CD4-positive, CD25-positive, alpha-beta regulatory T cell (primary cell): ENCODE measurements around the gene DNAJC27. TPM values are rescaled to one million over a fixed set of nuclear protein-coding genes. Genes with fewer than 3 reads are reported as not detected.

ENCODE experiments used
- ATAC-seq, 2 donors: fragments of 150-1000 bp; cut with Tn5 transposase; one replicate each; pipeline ENCODE4 v1.10.0; 2021; ENCODE audit warnings: low read depth in 2 of 2, moderate number of reproducible peaks in 2 of 2, moderate library complexity in 1 of 2
- DNase-seq, 3 donors: peaks; one replicate each; pipeline versions ENCODE4 v3.0.0 to v3.0.0-alpha.2; 2012 to 2022; ENCODE audit warnings: mixed read lengths in 1 of 3
- H3K27ac ChIP-seq: one replicate; pipeline ENCODE4 v1.7.0; 2013; ENCODE audit warnings: mild to moderate bottlenecking, low read length; ENCODE audit not compliant: insufficient read depth, poor library complexity, severe bottlenecking
- H3K27me3 ChIP-seq: one replicate; pipeline ENCODE4 v1.7.0; 2013; ENCODE audit warnings: low read length; ENCODE audit not compliant: control insufficient read depth, insufficient read depth
- H3K36me3 ChIP-seq: one replicate; pipeline ENCODE4 v1.7.0; 2013; ENCODE audit warnings: mild to moderate bottlenecking, low read length, moderate library complexity; ENCODE audit not compliant: control insufficient read depth, insufficient read depth
- H3K4me1 ChIP-seq: 2 replicates; pipeline ENCODE4 v1.7.0; 2013; ENCODE audit warnings: mild to moderate bottlenecking, low read length; ENCODE audit not compliant: insufficient read depth, control insufficient read depth, poor library complexity, severe bottlenecking
- H3K4me3 ChIP-seq: one replicate; pipeline ENCODE4 v1.7.0; 2013; ENCODE audit warnings: low read depth, mild to moderate bottlenecking, low read length, moderate library complexity
- H3K9me3 ChIP-seq, 2 experiments: 1 replicate in 1 of 2; 2 replicates in 1 of 2; pipeline ENCODE4 v1.7.0; 2013; ENCODE audit warnings: low read length in 2 of 2, mild to moderate bottlenecking in 1 of 2, moderate library complexity in 1 of 2; ENCODE audit not compliant: control insufficient read depth in 2 of 2
- H3K27ac Mint-ChIP-seq, 3 donors: one replicate each; pipeline ENCODE4 v1.8.0; 2020 to 2022; ENCODE audit warnings: mild to moderate bottlenecking in 3 of 3, mixed read lengths in 3 of 3, moderate library complexity in 2 of 3
- H3K27me3 Mint-ChIP-seq: one replicate; pipeline ENCODE4 v1.8.0; 2022; ENCODE audit warnings: mild to moderate bottlenecking, mixed read lengths
- H3K36me3 Mint-ChIP-seq: one replicate; pipeline ENCODE4 v1.8.0; 2020; ENCODE audit warnings: mixed read lengths
- H3K4me1 Mint-ChIP-seq, 4 donors: one replicate each; pipeline ENCODE4 v1.8.0; 2020 to 2022; ENCODE audit warnings: mixed read lengths in 4 of 4, mild to moderate bottlenecking in 1 of 4
- H3K4me3 Mint-ChIP-seq, 4 donors: one replicate each; pipeline ENCODE4 v1.8.0; 2020 to 2022; ENCODE audit warnings: mild to moderate bottlenecking in 4 of 4, mixed read lengths in 4 of 4, moderate library complexity in 3 of 4
- H3K9me3 Mint-ChIP-seq, 7 donors: one replicate each; pipeline ENCODE4 v1.8.0; 2020 to 2022; ENCODE audit warnings: mixed read lengths in 7 of 7, mild to moderate bottlenecking in 3 of 7, moderate library complexity in 2 of 7
- polyA plus RNA-seq, 4 donors: library from polyadenylated mRNA; unstranded; fragments of 300-500 nt; fragmentation: Illumina TruSeq; gene quantifications; one replicate each; pipeline ENCODE4 v1.2.3, GENCODE V29; 2021
- total RNA-seq: library from RNA; stranded (reverse); gene quantifications from one replicate; pipeline ENCODE4 v1.2.3, GENCODE V29; 2022

Gene DNAJC27
- total and polyA plus RNA-seq, 5 donors from 2014 or later = 2.7 to 14.6 (median 5.6) TPM

- H3K4me1 ChIP-seq = peaks cover 36% of the 10 kb centered on the region
- no peak overlapping the region for H3K4me3 ChIP-seq
- no peak for DNase-seq
- H3K27me3 ChIP-seq = no peaks in the 10 kb centered on the region
- peak overlapping the region in 2 of 4 donors; percentile 38 to 44 for H3K4me3 Mint-ChIP-seq
- H3K27me3 Mint-ChIP-seq = no peaks in the 10 kb centered on the region
- peaks cover 0 to 1% (median 0%) of the 10 kb centered on the region in 7 donors for H3K9me3 Mint-ChIP-seq
- H3K27ac Mint-ChIP-seq = peak overlapping the region; percentile 26 to 65 (median 54)
- no peaks in the 10 kb centered on the region for H3K36me3 ChIP-seq
- no peak for ATAC-seq
- no peaks in the 10 kb centered on the region for H3K9me3 ChIP-seq
- peaks cover 5 to 58% (median 31%) of the 10 kb centered on the region in 4 donors for H3K4me1 Mint-ChIP-seq
- no peak overlapping the region for H3K27ac ChIP-seq
- H3K36me3 Mint-ChIP-seq = peaks cover 11% of the 10 kb centered on the region
Observed at GRCh38 chr2:24914713-24915112, 57.0 kb downstream of the DNAJC27 start.

GRCh38 chr2:24913911-24914310 is 57.8 kb downstream of the DNAJC27 start:
- Histone ChIP-seq H3K4me1 (peaks cover 28% of the 10 kb centered on the region), H3K27ac (no peak overlapping the region), H3K27me3 (no peaks in the 10 kb centered on the region), H3K9me3 (no peaks in the 10 kb centered on the region), H3K4me3 (no peak overlapping the region), H3K36me3 (no peaks in the 10 kb centered on the region)
- Mint-ChIP-seq H3K4me3 (no peak overlapping the region), H3K27ac (peak overlapping the region in 1 of 3 donors; percentile 74), H3K4me1 (peaks cover 5 to 61% (median 28%) of the 10 kb centered on the region in 4 donors), H3K9me3 (peaks cover 0 to 2% (median 0%) of the 10 kb centered on the region in 7 donors), H3K27me3 (no peaks in the 10 kb centered on the region), H3K36me3 (peaks cover 15% of the 10 kb centered on the region)
- no peak for DNase-seq
- no peak for ATAC-seq

- no peak for DNase-seq
- H3K4me1 Mint-ChIP-seq = peaks cover 5 to 58% (median 25%) of the 10 kb centered on the region in 4 donors
Observed at GRCh38 chr2:24912986-24913385, 58.8 kb downstream of the DNAJC27 start.

GRCh38 chr2:24912523-24912922 is 59.2 kb downstream of the DNAJC27 start:
- Histone ChIP-seq H3K4me3 (no peak overlapping the region), H3K4me1 (peaks cover 14% of the 10 kb centered on the region), H3K27me3 (no peaks in the 10 kb centered on the region), H3K27ac (no peak overlapping the region), H3K9me3 (no peaks in the 10 kb centered on the region), H3K36me3 (no peaks in the 10 kb centered on the region)
- H3K4me1 Mint-ChIP-seq = peaks cover 2 to 53% (median 21%) of the 10 kb centered on the region in 4 donors
- H3K36me3 Mint-ChIP-seq = peaks cover 19% of the 10 kb centered on the region
- ATAC-seq (no peak), DNase-seq (no peak)
- H3K27ac Mint-ChIP-seq = peak overlapping the region in 1 of 3 donors; percentile 43
- peak overlapping the region in 1 of 4 donors; percentile 33 for H3K4me3 Mint-ChIP-seq
- H3K9me3 Mint-ChIP-seq = peaks cover 0 to 2% (median 0%) of the 10 kb centered on the region in 7 donors
- no peaks in the 10 kb centered on the region for H3K27me3 Mint-ChIP-seq

More at GRCh38 chr2:24912986-24913385, 58.8 kb downstream of the DNAJC27 start:
- H3K36me3 ChIP-seq = no peaks in the 10 kb centered on the region
- H3K27me3 Mint-ChIP-seq = no peaks in the 10 kb centered on the region
- H3K27ac Mint-ChIP-seq = peak overlapping the region in 2 of 3 donors; percentile 43 to 86
- H3K9me3 Mint-ChIP-seq = peaks cover 0 to 2% (median 0%) of the 10 kb centered on the region in 7 donors
- H3K4me3 Mint-ChIP-seq = peak overlapping the region in 2 of 4 donors; percentile 33 to 61
- H3K27me3 ChIP-seq = no peaks in the 10 kb centered on the region
- no peak overlapping the region for H3K4me3 ChIP-seq
- peaks cover 19% of the 10 kb centered on the region for H3K4me1 ChIP-seq
- no peak for ATAC-seq
- peaks cover 19% of the 10 kb centered on the region for H3K36me3 Mint-ChIP-seq
- H3K27ac ChIP-seq = no peak overlapping the region
- no peaks in the 10 kb centered on the region for H3K9me3 ChIP-seq

- ATAC-seq = no peak
Observed at GRCh38 chr2:24910245-24910644, 61.5 kb downstream of the DNAJC27 start.

GRCh38 chr2:24909555-24910177 is 62.1 kb downstream of the DNAJC27 start:
- no peaks in the 10 kb centered on the region for H3K27me3 ChIP-seq
- Mint-ChIP-seq H3K27me3 (no peaks in the 10 kb centered on the region), H3K4me3 (peak overlapping the region in 1 of 4 donors; percentile 27), H3K4me1 (peaks cover 0 to 35% (median 12%) of the 10 kb centered on the region in 4 donors), H3K36me3 (peaks cover 23% of the 10 kb centered on the region), H3K27ac (peak overlapping the region in 1 of 3 donors; percentile 4), H3K9me3 (peaks cover 0 to 2% (median 0%) of the 10 kb centered on the region in 7 donors)
- no peaks in the 10 kb centered on the region for H3K4me1 ChIP-seq
- DNase-seq = no peak
- H3K36me3 ChIP-seq = peaks cover 2% of the 10 kb centered on the region
- no peak overlapping the region for H3K27ac ChIP-seq
- H3K9me3 ChIP-seq = no peaks in the 10 kb centered on the region
- no peak for ATAC-seq
- H3K4me3 ChIP-seq = no peak overlapping the region

More at GRCh38 chr2:24910245-24910644, 61.5 kb downstream of the DNAJC27 start:
- Histone ChIP-seq H3K4me1 (no peaks in the 10 kb centered on the region), H3K36me3 (peaks cover 2% of the 10 kb centered on the region), H3K27ac (no peak overlapping the region), H3K27me3 (no peaks in the 10 kb centered on the region), H3K9me3 (no peaks in the 10 kb centered on the region), H3K4me3 (no peak overlapping the region)
- H3K27me3 Mint-ChIP-seq = no peaks in the 10 kb centered on the region
- peak overlapping the region in 1 of 3 donors; percentile 18 for H3K27ac Mint-ChIP-seq
- H3K9me3 Mint-ChIP-seq = peaks cover 0 to 2% (median 0%) of the 10 kb centered on the region in 7 donors
- DNase-seq = no peak
- H3K36me3 Mint-ChIP-seq = peaks cover 19% of the 10 kb centered on the region
- peaks cover 0 to 41% (median 12%) of the 10 kb centered on the region in 4 donors for H3K4me1 Mint-ChIP-seq
- no peak overlapping the region for H3K4me3 Mint-ChIP-seq

GRCh38 chr2:24908461-24908901 is 63.3 kb downstream of the DNAJC27 start:
- H3K4me3 Mint-ChIP-seq = no peak overlapping the region
- DNase-seq (no peak), ATAC-seq (no peak)
- H3K9me3 Mint-ChIP-seq = peaks cover 0 to 2% (median 0%) of the 10 kb centered on the region in 7 donors
- no peaks in the 10 kb centered on the region for H3K9me3 ChIP-seq
- no peak overlapping the region for H3K27ac ChIP-seq
- H3K4me3 ChIP-seq = no peak overlapping the region
- peak overlapping the region; percentile 7 to 58 (median 7) for H3K27ac Mint-ChIP-seq
- H3K27me3 Mint-ChIP-seq = no peaks in the 10 kb centered on the region
- H3K4me1 Mint-ChIP-seq = peaks cover 0 to 34% (median 10%) of the 10 kb centered on the region in 4 donors
- H3K27me3 ChIP-seq = no peaks in the 10 kb centered on the region
- no peaks in the 10 kb centered on the region for H3K4me1 ChIP-seq
- H3K36me3 Mint-ChIP-seq = peaks cover 31% of the 10 kb centered on the region
- H3K36me3 ChIP-seq = peaks cover 2% of the 10 kb centered on the region
